ENCODE data around the gene SRI. TPM values are rescaled to one million over a fixed set of nuclear protein-coding genes. Genes with fewer than 3 reads are reported as not detected.

The SRI gene
- total RNA-seq, 1 donor from 2014 or later = 99.9 TPM

GRCh38 chr7:88216276-88216675, 3.6 kb downstream of the SRI start:
- Mint-ChIP-seq H3K27me3 (ENCODE audit: low read depth) (no peaks in the 10 kb centered on the region), H3K4me1 (ENCODE audit: low read depth) (peaks cover 31% of the 10 kb centered on the region), H3K4me3 (ENCODE audit: unreplicated experiment) (no peak overlapping the region), H3K27ac (ENCODE audit: unreplicated experiment) (no peak overlapping the region), H3K9me3 (ENCODE audit: low read depth) (no peaks in the 10 kb centered on the region), H3K36me3 (ENCODE audit: low read depth) (peaks cover 25% of the 10 kb centered on the region)
- DNase-seq (ENCODE audit: low spot score) = no peak
- TF ChIP-seq CTCF (IDR thresholded peaks at IDR 0.05) = no peak

GRCh38 chr7:88215295-88215694, 4.5 kb downstream of the SRI start:
- Mint-ChIP-seq H3K36me3 (ENCODE audit: low read depth) (peaks cover 25% of the 10 kb centered on the region), H3K4me3 (ENCODE audit: unreplicated experiment) (no peak overlapping the region), H3K27ac (ENCODE audit: unreplicated experiment) (no peak overlapping the region), H3K4me1 (ENCODE audit: low read depth) (peaks cover 22% of the 10 kb centered on the region), H3K9me3 (ENCODE audit: low read depth) (no peaks in the 10 kb centered on the region), H3K27me3 (ENCODE audit: low read depth) (no peaks in the 10 kb centered on the region)
- no peak for DNase-seq (ENCODE audit: low spot score)
- no peak for TF ChIP-seq CTCF (IDR thresholded peaks at IDR 0.05)

GRCh38 chr7:88214456-88214855, 5.4 kb downstream of the SRI start:
- no peaks in the 10 kb centered on the region for H3K27me3 Mint-ChIP-seq (ENCODE audit: low read depth)
- peaks cover 19% of the 10 kb centered on the region for H3K4me1 Mint-ChIP-seq (ENCODE audit: low read depth)
- DNase-seq (ENCODE audit: low spot score) = no peak
- no peaks in the 10 kb centered on the region for H3K9me3 Mint-ChIP-seq (ENCODE audit: low read depth)
- peaks cover 32% of the 10 kb centered on the region for H3K36me3 Mint-ChIP-seq (ENCODE audit: low read depth)
- no peak overlapping the region for H3K4me3 Mint-ChIP-seq (ENCODE audit: unreplicated experiment)
- TF ChIP-seq CTCF (IDR thresholded peaks at IDR 0.05) = no peak
- H3K27ac Mint-ChIP-seq (ENCODE audit: unreplicated experiment) = no peak overlapping the region

GRCh38 chr7:88212918-88213317, 6.9 kb downstream of the SRI start:
- H3K4me3 Mint-ChIP-seq (ENCODE audit: unreplicated experiment) = no peak overlapping the region
- peaks cover 41% of the 10 kb centered on the region for H3K36me3 Mint-ChIP-seq (ENCODE audit: low read depth)
- no peaks in the 10 kb centered on the region for H3K27me3 Mint-ChIP-seq (ENCODE audit: low read depth)
- TF ChIP-seq CTCF (IDR thresholded peaks at IDR 0.05) = no peak
- H3K4me1 Mint-ChIP-seq (ENCODE audit: low read depth) = peaks cover 6% of the 10 kb centered on the region
- DNase-seq (ENCODE audit: low spot score) = no peak
- H3K27ac Mint-ChIP-seq (ENCODE audit: unreplicated experiment) = no peak overlapping the region
- H3K9me3 Mint-ChIP-seq (ENCODE audit: low read depth) = no peaks in the 10 kb centered on the region

- peaks cover 51% of the 10 kb centered on the region for H3K36me3 Mint-ChIP-seq (ENCODE audit: low read depth)
- no peak overlapping the region for H3K4me3 Mint-ChIP-seq (ENCODE audit: unreplicated experiment)
- no peaks in the 10 kb centered on the region for H3K4me1 Mint-ChIP-seq (ENCODE audit: low read depth)
- no peaks in the 10 kb centered on the region for H3K9me3 Mint-ChIP-seq (ENCODE audit: low read depth)
- no peak overlapping the region for H3K27ac Mint-ChIP-seq (ENCODE audit: unreplicated experiment)
- no peaks in the 10 kb centered on the region for H3K27me3 Mint-ChIP-seq (ENCODE audit: low read depth)
- DNase-seq (ENCODE audit: low spot score) = no peak
- TF ChIP-seq CTCF (IDR thresholded peaks at IDR 0.05) = no peak
Measured at GRCh38 chr7:88208521-88208920, 11.3 kb downstream of the SRI start.
